SK-N-SH treated with all-trans-retinoic acid at 6 μM for 48 hours (cell line): ENCODE measurements around the gene ZNF814.

ENCODE experiments used
- BACH2 ChIP-seq: fragments of 250-450 bp; sonication (Bioruptor Pico); IDR thresholded peaks from 2 replicates; pipeline ENCODE4 v1.9.0; 2021; ENCODE audit warnings: mild to moderate bottlenecking, borderline replicate concordance
- CREB5 ChIP-seq: fragments of 250-450 bp; sonication (Bioruptor Pico); IDR thresholded peaks from 2 replicates; pipeline ENCODE4 v1.5.1; 2020; ENCODE audit warnings: low read depth, mild to moderate bottlenecking, moderate library complexity
- OSR1 ChIP-seq: fragments of 250-450 bp; sonication (Bioruptor Pico); IDR thresholded peaks from 2 replicates; pipeline ENCODE4 v1.8.0; 2022; ENCODE audit warnings: moderate library complexity, mild to moderate bottlenecking, inconsistent platforms
- PATZ1 ChIP-seq: fragments of 250-450 bp; sonication (Bioruptor Pico); IDR thresholded peaks from 2 replicates; pipeline ENCODE4 v1.8.0; 2020; ENCODE audit warnings: mild to moderate bottlenecking, moderate library complexity, borderline replicate concordance
- POU6F1 ChIP-seq: fragments of 250-450 bp; sonication (Bioruptor Pico); IDR thresholded peaks from 2 replicates; pipeline ENCODE4 v1.8.0; 2021; ENCODE audit warnings: low read depth, mild to moderate bottlenecking, moderate library complexity, borderline replicate concordance
- RARB ChIP-seq: fragments of 250-450 bp; sonication (Bioruptor Pico); IDR thresholded peaks from 2 replicates; pipeline ENCODE4 v1.8.0; 2021; ENCODE audit warnings: mild to moderate bottlenecking, moderate library complexity
- SNAI2 ChIP-seq: fragments of 250-450 bp; sonication (Bioruptor Pico); IDR thresholded peaks from 2 replicates; pipeline ENCODE4 v1.5.0; 2020; ENCODE audit warnings: mild to moderate bottlenecking, moderate library complexity
- TCF4 ChIP-seq: fragments of 250-450 bp; sonication (Bioruptor Pico); IDR thresholded peaks from 2 replicates; pipeline ENCODE4 v1.8.0; 2021; ENCODE audit warnings: mild to moderate bottlenecking, moderate library complexity, borderline replicate concordance
- TOX ChIP-seq: fragments of 250-450 bp; sonication (Bioruptor Pico); IDR thresholded peaks from 2 replicates; pipeline ENCODE4 v1.8.0; 2021; ENCODE audit warnings: mild to moderate bottlenecking, moderate library complexity, borderline replicate concordance
- ZFP3 ChIP-seq: fragments of 250-450 bp; sonication (Bioruptor Pico); IDR thresholded peaks from 2 replicates; pipeline ENCODE4 v1.5.0; 2020; ENCODE audit warnings: mild to moderate bottlenecking, moderate library complexity
- ZFP30 ChIP-seq: fragments of 450-650 bp; formaldehyde crosslinking; IDR thresholded peaks from 2 replicates; pipeline ENCODE4 v1.5.0; 2022; ENCODE audit warnings: mild to moderate bottlenecking, moderate library complexity
- ZNF8 ChIP-seq: fragments of 450-650 bp; formaldehyde crosslinking; IDR thresholded peaks from 2 replicates; pipeline ENCODE4 v1.5.0; 2020; ENCODE audit warnings: mild to moderate bottlenecking, moderate library complexity

GRCh38 chr19:57886046-57886445, 2.8 kb downstream of the ZNF814 start:
- TF ChIP-seq ZFP30 (CRISPR knock-in tag) (no peak), OSR1 (no peak), TOX (no peak), RARB (CRISPR knock-in tag) (no peak), ZNF8 (CRISPR knock-in tag) (no peak), ZFP3 (no peak), SNAI2 (CRISPR knock-in tag) (no peak), BACH2 (CRISPR knock-in tag) (no peak), POU6F1 (CRISPR knock-in tag) (no peak), CREB5 (no peak), TCF4 (CRISPR knock-in tag) (no peak), PATZ1 (CRISPR knock-in tag) (no peak)
